IMR-90 (cell line): Measurements from ENCODE around the gene CCDC9. TPM values are rescaled to one million over a fixed set of nuclear protein-coding genes. Genes with fewer than 3 reads are reported as not detected.

Source experiments
- ATAC-seq: fragments of 200-7000 bp; cut with Tn5 transposase; 2 replicates; pipeline ENCODE4 v1.9.1; 2020; ENCODE audit warnings: low read depth, mild to moderate bottlenecking, moderate library complexity
- BruUV-seq: library from RNA; stranded (reverse); fragments of 400-500 nt; replicated peaks from 2 replicates; lab custom pipeline; 2021; lab: Mats Ljungman, UMichigan
- CTCF ChIA-PET: fragments of 300-600 bp; formaldehyde crosslinking; extraction: SDS; loops from one replicate; lab custom pipeline; 2021; ENCODE audit warnings: antibody characterized with exemption; lab: Yijun Ruan, JAX
- POLR2A ChIA-PET: fragments of 300-600 bp; sonication (Branson Sonifier 250); formaldehyde crosslinking; loops from one replicate; lab custom pipeline; 2022; ENCODE audit warnings: antibody characterized with exemption; ENCODE audit not compliant: unreplicated experiment; lab: Charles Lee
- DNase-seq: peaks from one replicate; pipeline ENCODE4 v3.0.0; 2013
- H2AFZ ChIP-seq: replicated peaks from 2 replicates; pipeline ENCODE3; 2013; ENCODE audit warnings: low read length, mild to moderate bottlenecking; ENCODE audit not compliant: poor library complexity
- H2AK5ac ChIP-seq: 2 replicates; pipeline ENCODE4 v1.6.1; 2013; ENCODE audit warnings: low read depth, low read length, inconsistent platforms
- H2AK9ac ChIP-seq: replicated peaks from 2 replicates; pipeline ENCODE3; 2013; ENCODE audit warnings: mild to moderate bottlenecking, low read depth, low read length, moderate library complexity; ENCODE audit not compliant: poor library complexity
- H2BK120ac ChIP-seq: 2 replicates; pipeline ENCODE4 v1.6.1; 2013; ENCODE audit warnings: low read depth, low read length, inconsistent platforms
- H2BK15ac ChIP-seq: 3 replicates; pipeline ENCODE4 v1.6.1; 2013; ENCODE audit warnings: low read depth, low read length, inconsistent platforms
- H2BK20ac ChIP-seq: 2 replicates; pipeline ENCODE4 v1.6.1; 2013; ENCODE audit warnings: low read depth, mild to moderate bottlenecking, inconsistent platforms, low read length, moderate library complexity
- H2BK5ac ChIP-seq: 2 replicates; pipeline ENCODE4 v1.6.1; 2013; ENCODE audit warnings: mild to moderate bottlenecking, low read depth, low read length, inconsistent platforms; ENCODE audit not compliant: poor library complexity, severe bottlenecking
- H3K14ac ChIP-seq: replicated peaks from 2 replicates; pipeline ENCODE4 v1.6.1; 2013; ENCODE audit warnings: low read depth, low read length, inconsistent platforms
- H3K18ac ChIP-seq: 2 replicates; pipeline ENCODE4 v1.6.1; 2013; ENCODE audit warnings: low read depth, low read length, control low read depth
- H3K23ac ChIP-seq: 2 replicates; pipeline ENCODE4 v1.6.1; 2013; ENCODE audit warnings: low read depth, low read length, inconsistent platforms
- H3K27ac ChIP-seq: 2 replicates; pipeline ENCODE4 v1.5.1; 2013; ENCODE audit warnings: mild to moderate bottlenecking, control low read depth, low read length; ENCODE audit not compliant: insufficient read depth
- H3K27me3 ChIP-seq: 2 replicates; pipeline ENCODE4 v1.6.1; 2013; ENCODE audit warnings: low read length; ENCODE audit not compliant: control insufficient read depth, insufficient read depth
- H3K36me3 ChIP-seq: 2 replicates; pipeline ENCODE4 v1.6.1; 2013; ENCODE audit warnings: low read length, mixed read lengths; ENCODE audit not compliant: control insufficient read depth, insufficient read depth
- H3K4ac ChIP-seq: 2 replicates; pipeline ENCODE4 v1.6.1; 2013; ENCODE audit warnings: low read depth, low read length, inconsistent platforms
- H3K4me1 ChIP-seq: 2 replicates; pipeline ENCODE4 v1.6.1; 2013; ENCODE audit warnings: low read length, mixed read lengths; ENCODE audit not compliant: control insufficient read depth, insufficient read depth
- H3K4me2 ChIP-seq: 2 replicates; pipeline ENCODE4 v1.6.1; 2013; ENCODE audit warnings: low read depth, mild to moderate bottlenecking, control low read depth, low read length, moderate library complexity
- H3K4me3 ChIP-seq: 2 replicates; pipeline ENCODE4 v1.5.1; 2013; ENCODE audit warnings: low read depth, mild to moderate bottlenecking, control low read depth, low read length, moderate library complexity; ENCODE audit not compliant: insufficient read depth
- H3K56ac ChIP-seq: 2 replicates; pipeline ENCODE4 v1.6.1; 2013; ENCODE audit warnings: low read length, inconsistent platforms; ENCODE audit not compliant: insufficient read depth; ENCODE audit errors: extremely low read depth
- H3K79me1 ChIP-seq, 2 experiments: 2 replicates each; pipeline ENCODE4 v1.6.1; 2013; ENCODE audit warnings: low read length in 2 of 2, inconsistent platforms in 1 of 2, low read depth in 1 of 2
- H3K9ac ChIP-seq: 2 replicates; pipeline ENCODE4 v1.6.1; 2013; ENCODE audit warnings: low read depth, low read length, control low read depth
- H3K9me1 ChIP-seq: 2 replicates; pipeline ENCODE4 v1.6.1; 2013; ENCODE audit warnings: low read length, inconsistent platforms; ENCODE audit not compliant: insufficient read depth
- H3K9me3 ChIP-seq: 2 replicates; pipeline ENCODE4 v1.6.1; 2013; ENCODE audit warnings: low read length; ENCODE audit not compliant: control insufficient read depth, insufficient read depth
- H4K20me1 ChIP-seq: 2 replicates; pipeline ENCODE4 v1.6.1; 2013; ENCODE audit warnings: low read length, inconsistent platforms; ENCODE audit not compliant: insufficient read depth
- H4K5ac ChIP-seq: 2 replicates; pipeline ENCODE4 v1.6.1; 2013; ENCODE audit warnings: mild to moderate bottlenecking, low read depth, low read length, control low read depth
- H4K8ac ChIP-seq, 2 experiments: 2 replicates each; pipeline ENCODE4 v1.6.1; 2013; ENCODE audit warnings: low read depth in 2 of 2, low read length in 2 of 2, control low read depth in 1 of 2, inconsistent platforms in 1 of 2
- H4K91ac ChIP-seq: 2 replicates; pipeline ENCODE4 v1.6.1; 2013; ENCODE audit warnings: low read depth, low read length, inconsistent platforms; ENCODE audit not compliant: insufficient read depth
- BHLHE40 ChIP-seq: fragments of 150-350 bp; IDR thresholded peaks from 2 replicates; pipeline ENCODE4 v1.6.1; 2016; ENCODE audit warnings: mild to moderate bottlenecking, low read depth, low read length
- CEBPB ChIP-seq: IDR thresholded peaks from 2 replicates; pipeline ENCODE4 v1.6.1; 2012; ENCODE audit warnings: low read depth, low read length, improper control_type of control experiment
- CHD1 ChIP-seq: IDR thresholded peaks from 2 replicates; pipeline ENCODE4 v1.6.1; 2012; ENCODE audit warnings: low read depth, low read length, improper control_type of control experiment
- CTCF ChIP-seq: conservative IDR thresholded peaks from 2 replicates; pipeline ENCODE4 v1.5.1; 2012; ENCODE audit warnings: mild to moderate bottlenecking, low read depth, low read length, improper control_type of control experiment
- FOS ChIP-seq: fragments of 150-350 bp; IDR thresholded peaks from 2 replicates; pipeline ENCODE4 v1.6.1; 2016; ENCODE audit warnings: low read depth, low read length
- MAFK ChIP-seq: IDR thresholded peaks from 2 replicates; pipeline ENCODE4 v1.6.1; 2012; ENCODE audit warnings: low read depth, low read length, improper control_type of control experiment
- MAZ ChIP-seq: IDR thresholded peaks from 2 replicates; pipeline ENCODE4 v1.6.1; 2012; ENCODE audit warnings: low read depth, mild to moderate bottlenecking, low read length, improper control_type of control experiment, moderate library complexity, borderline replicate concordance
- MXI1 ChIP-seq: IDR thresholded peaks from 2 replicates; pipeline ENCODE4 v1.6.1; 2012; ENCODE audit warnings: low read depth, mild to moderate bottlenecking, low read length, moderate library complexity, borderline replicate concordance
- NFE2L2 ChIP-seq: fragments of 150-350 bp; IDR thresholded peaks from 2 replicates; pipeline ENCODE4 v1.6.1; 2016; ENCODE audit warnings: low read depth, mild to moderate bottlenecking, low read length
- RFX5 ChIP-seq: IDR thresholded peaks from 2 replicates; pipeline ENCODE4 v1.8.0; 2012; ENCODE audit warnings: low read depth, mild to moderate bottlenecking, low read length, moderate library complexity
- SMC3 ChIP-seq: fragments of 150-350 bp; IDR thresholded peaks from 2 replicates; pipeline ENCODE4 v1.6.1; 2016; ENCODE audit warnings: low read depth, mild to moderate bottlenecking, antibody characterized with exemption, low read length, moderate library complexity
- WGBS, 2 experiments: methylation state at CpG; one replicate each; pipeline versions ENCODE4 v1.1.5 to v1.1.7; 2013; ENCODE audit warnings: missing lambda C conversion rate in 2 of 2; ENCODE audit not compliant: insufficient read length in 1 of 2; ENCODE audit errors: extremely low coverage in 2 of 2; 5-methylcytosine and 5-hydroxymethylcytosine counted together
- dilution Hi-C: fragments of 300-500 bp; cut with HindIII; formaldehyde crosslinking; loops from one replicate; pipeline ENCODE4 v1.14.3; 2018; ENCODE audit warnings: low sequenced_read_pairs; ENCODE audit not compliant: unreplicated experiment
- in situ Hi-C: fragments of 300-500 bp; cut with MboI; formaldehyde crosslinking; loops from 3 replicates; pipeline ENCODE4 v1.14.3; 2019; ENCODE audit warnings: low sequenced_read_pairs, inconsistent platforms, mixed read lengths
- intact Hi-C: fragments of 100-400 bp; cut with micrococcal nuclease; formaldehyde crosslinking; loops from 2 replicates; pipeline ENCODE4 v1.10.0; 2022
- polyA plus RNA-seq, 3 experiments: library from polyadenylated mRNA; depleted of rRNA; stranded (reverse); fragments of >200 nt; gene quantifications; 2 replicates each; pipeline ENCODE4 v1.2.3, GENCODE V29; 2012; ENCODE audit warnings: low replicate concordance in 1 of 3
- total RNA-seq: library from RNA; depleted of rRNA; stranded (reverse); fragments of >200 nt; gene quantifications from 2 replicates; pipeline ENCODE4 v1.2.3, GENCODE V29; 2012
- TF ChIP-seq, protein P1 (sequence below): fragments of 150-350 bp; IDR thresholded peaks from 2 replicates; pipeline ENCODE4 v1.6.1; 2017; ENCODE audit warnings: mild to moderate bottlenecking, antibody characterized with exemption, low read length, low read depth

The CCDC9 gene
- total and polyA plus RNA-seq, 2 of the 4 experiments (the other 2 are of a cell fraction): 2.9 to 8.6 TPM

DNA sequence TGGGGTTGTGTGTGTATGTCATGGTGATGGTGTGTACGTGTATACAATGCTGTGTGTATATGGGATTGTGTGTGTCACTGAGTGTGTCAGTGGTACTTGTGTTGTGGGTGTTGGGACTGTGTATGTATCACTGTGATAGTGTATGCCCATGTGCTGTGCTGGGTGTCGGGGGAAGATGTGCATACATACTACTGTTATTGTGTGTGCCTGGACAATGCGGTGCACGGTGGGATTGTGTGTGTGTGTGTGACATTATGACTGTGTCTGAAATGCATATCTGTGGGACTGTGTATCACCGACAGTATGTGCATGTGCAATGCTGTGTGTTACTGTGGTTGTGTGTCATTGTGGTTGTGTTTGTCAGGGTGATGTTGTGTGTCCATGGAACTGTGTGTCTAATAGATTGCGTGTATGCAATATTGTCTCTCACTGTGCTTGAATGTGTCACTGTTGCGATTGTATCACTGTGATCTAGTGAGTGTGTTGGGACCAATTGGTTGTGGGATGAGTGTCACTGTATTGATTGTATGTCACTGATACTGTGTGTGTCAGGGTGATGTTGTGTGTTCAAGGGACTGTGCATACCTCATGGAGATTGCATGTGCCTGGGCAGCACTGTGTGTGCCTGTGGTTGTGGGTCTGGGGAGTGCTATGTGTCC is 14.3 kb upstream of the CCDC9 start:
- ATAC-seq (no peak), DNase-seq (no peak)
- H2AK9ac ChIP-seq: peak overlapping the region; percentile 96
- H2BK120ac ChIP-seq: peak overlapping the region; percentile 26
- no peak overlapping the region for H3K27ac ChIP-seq
- BruUV-seq: TSS peak; percentile 45
- no peaks in the 10 kb centered on the region for H3K27me3 ChIP-seq
- CTCF ChIA-PET: interaction anchor here (6.1 kb wide), 1 partner anchor 31 kb away, joined by 67 read pairs; no protein-coding TSS in a partner anchor
- peaks cover 26% of the 10 kb centered on the region for H3K4me1 ChIP-seq
- H2BK15ac ChIP-seq: peak overlapping the region; percentile 57; the same call in 2 of the 3 replicates
- peak overlapping the region; percentile 68 for H3K4ac ChIP-seq
- H3K9me1 ChIP-seq: peaks cover 15% of the 10 kb centered on the region
- no peak overlapping the region for H3K56ac ChIP-seq
- H3K23ac ChIP-seq: peak overlapping the region; percentile 85
- whole genome bisulfite sequencing, 2 experiments: 85% methylated on average over 6 of the region's 7 CpGs; no CpG with 5 or more reads in 1 of the 2 experiments
- H3K9me3 ChIP-seq: no peaks in the 10 kb centered on the region
- no peak overlapping the region for H3K9ac ChIP-seq
- peaks cover 3 to 28% of the 10 kb centered on the region in 2 experiments; a peak in 2 of 4 replicates for H3K79me1 ChIP-seq
- peak overlapping the region; percentile 85 for H2AFZ ChIP-seq
- H3K4me3 ChIP-seq: no peak overlapping the region
- peak overlapping the region; percentile 16 for H2BK5ac ChIP-seq
- H4K5ac ChIP-seq: no peak overlapping the region
- H2AK5ac ChIP-seq: peak overlapping the region; percentile 95
- H4K8ac ChIP-seq: peak overlapping the region; percentile 6 to 88; a peak in 3 of 4 replicates
- no peak overlapping the region for H3K18ac ChIP-seq
- no peaks in the 10 kb centered on the region for H3K36me3 ChIP-seq
- intact Hi-C loops (loop anchor here (5.0 kb wide), 1 partner anchor 110 kb away; the partner anchor contains the start of gene SAE1), dilution Hi-C loops (no loop called here), in situ Hi-C loops (no loop called here)
- H2BK20ac ChIP-seq: peak overlapping the region; percentile 48
- TF ChIP-seq MXI1 (no peak), FOS (no peak), CTCF (no peak), BHLHE40 (no peak), MAZ (no peak), SMC3 (no peak), MAFK (no peak), NFE2L2 (no peak), CEBPB (no peak), CHD1 (no peak), RFX5 (no peak)
- TF ChIP-seq, protein P1, sequence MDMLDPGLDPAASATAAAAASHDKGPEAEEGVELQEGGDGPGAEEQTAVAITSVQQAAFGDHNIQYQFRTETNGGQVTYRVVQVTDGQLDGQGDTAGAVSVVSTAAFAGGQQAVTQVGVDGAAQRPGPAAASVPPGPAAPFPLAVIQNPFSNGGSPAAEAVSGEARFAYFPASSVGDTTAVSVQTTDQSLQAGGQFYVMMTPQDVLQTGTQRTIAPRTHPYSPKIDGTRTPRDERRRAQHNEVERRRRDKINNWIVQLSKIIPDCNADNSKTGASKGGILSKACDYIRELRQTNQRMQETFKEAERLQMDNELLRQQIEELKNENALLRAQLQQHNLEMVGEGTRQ: no peak
- POLR2A ChIA-PET: no interaction called here
- H4K91ac ChIP-seq: peak overlapping the region; percentile 67
- H3K14ac ChIP-seq: peak overlapping the region; percentile 84
- H3K4me2 ChIP-seq: no peak overlapping the region
- H4K20me1 ChIP-seq: peaks cover 10% of the 10 kb centered on the region; the same call in 1 of the 2 replicates
